Ishikawa (cell line): ENCODE measurements around the gene YARS1.

Experiments used
- CREB1 ChIP-seq: IDR thresholded peaks from 2 replicates; pipeline ENCODE4 v1.6.1; 2012; ENCODE audit warnings: low read depth
- EGR1 ChIP-seq: IDR thresholded peaks from 2 replicates; pipeline ENCODE4 v1.6.1; 2012
- EP300 ChIP-seq: IDR thresholded peaks from 2 replicates; pipeline ENCODE4 v1.6.1; 2012; ENCODE audit warnings: borderline replicate concordance
- MAX ChIP-seq: IDR thresholded peaks from 2 replicates; pipeline ENCODE4 v1.6.1; 2012
- NFIC ChIP-seq: IDR thresholded peaks from 2 replicates; pipeline ENCODE4 v1.6.1; 2012
- RAD21 ChIP-seq: IDR thresholded peaks from 2 replicates; pipeline ENCODE4 v1.6.1; 2012; ENCODE audit warnings: low read depth
- REST ChIP-seq: IDR thresholded peaks from 2 replicates; pipeline ENCODE4 v1.6.1; 2012; ENCODE audit warnings: low read depth, mild to moderate bottlenecking
- TAF1 ChIP-seq: IDR thresholded peaks from 2 replicates; pipeline ENCODE4 v1.6.1; 2012; ENCODE audit warnings: low read depth, mild to moderate bottlenecking
- TCF12 ChIP-seq: IDR thresholded peaks from 2 replicates; pipeline ENCODE4 v1.6.1; 2012; ENCODE audit warnings: low read depth
- TEAD4 ChIP-seq: IDR thresholded peaks from 2 replicates; pipeline ENCODE4 v1.6.1; 2012

DNA sequence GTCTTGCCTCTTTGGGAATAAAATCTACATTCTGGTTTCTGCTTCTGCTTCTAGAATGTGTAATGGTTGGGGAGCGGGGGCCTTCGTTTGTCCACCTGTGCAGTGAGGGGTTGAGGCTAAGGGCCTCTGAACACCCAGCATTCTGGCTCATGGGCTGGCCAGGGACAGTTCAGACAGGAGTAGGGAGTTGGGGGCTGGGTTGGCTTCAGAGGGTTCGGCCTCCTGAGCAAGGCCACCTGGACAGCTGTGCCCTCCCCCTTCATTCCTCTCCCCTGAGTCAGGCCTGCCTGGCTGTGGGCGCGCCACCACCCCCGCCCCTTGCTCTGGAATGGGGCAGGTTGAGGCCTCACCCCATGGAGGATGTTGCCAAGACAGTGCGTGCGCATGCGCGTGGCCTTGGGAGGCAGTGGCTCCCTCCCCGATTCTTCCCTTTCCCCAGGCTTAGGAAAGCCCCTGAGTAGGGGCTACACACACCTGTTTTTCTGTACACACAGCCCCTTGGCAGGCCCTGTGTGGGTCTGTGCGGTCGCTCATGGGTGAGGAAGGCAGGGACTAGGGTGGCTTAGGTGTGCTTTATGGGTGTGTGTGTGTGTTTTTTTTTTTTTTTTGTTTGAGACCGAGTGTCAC, 57.0 kb downstream of the YARS1 start:
- TF ChIP-seq TAF1 (peak; percentile 14; the same call in 1 of the 2 replicates), EP300 (peak; percentile 94), RAD21 (peak; percentile 36; the same call in 1 of the 2 replicates), CREB1 (no peak; the same call in 1 of the 2 replicates), TCF12 (peak; percentile 98), TEAD4 (peak; percentile 98), MAX (peak; percentile 72), REST (no peak), NFIC (peak; percentile 84), EGR1 (peak; percentile 94)
